Left ventricle myocardium inferior (tissue), 1 donor: ENCODE data around the gene TBC1D3B. TPM values are rescaled to one million over a fixed set of nuclear protein-coding genes. Genes with fewer than 3 reads are reported as not detected.

ENCODE experiments used
- DNase-seq: peaks from one replicate; pipeline ENCODE4 v3.0.0-alpha.2; 2020
- H3K27ac ChIP-seq: fragments of 200-600 bp; replicated peaks from 2 replicates; pipeline ENCODE4 v1.8.0; 2021
- H3K27me3 ChIP-seq: fragments of 200-600 bp; 2 replicates; pipeline ENCODE4 v1.8.0; 2021; ENCODE audit warnings: low read depth
- H3K36me3 ChIP-seq: fragments of 200-600 bp; 2 replicates; pipeline ENCODE4 v1.8.0; 2021
- H3K4me1 ChIP-seq: fragments of 200-600 bp; 2 replicates; pipeline ENCODE4 v1.8.0; 2021
- H3K4me3 ChIP-seq: fragments of 200-600 bp; 2 replicates; pipeline ENCODE4 v1.8.0; 2021; ENCODE audit warnings: mild to moderate bottlenecking, moderate library complexity
- H3K9me3 ChIP-seq: fragments of 200-600 bp; replicated peaks from 2 replicates; pipeline ENCODE4 v1.8.0; 2021
- CTCF ChIP-seq: fragments of 200-600 bp; IDR thresholded peaks from 2 replicates; pipeline ENCODE4 v1.8.0; 2021; ENCODE audit warnings: antibody characterized with exemption, mild to moderate bottlenecking, borderline replicate concordance
- intact Hi-C: fragments of 100-400 bp; cut with micrococcal nuclease; formaldehyde crosslinking; loops from one replicate; pipeline ENCODE4 v1.11.0; 2022
- total RNA-seq: library from RNA; stranded (reverse); fragmentation: NEBNext Ultra II Directional; extraction: Animal tissue kit (Norgen Biotek cat#: 25700); gene quantifications from one replicate; pipeline ENCODE4 v1.2.1, GENCODE V29; 2021
- donor health status: DM: no; HTN: yes; CAD: no; lungs with severe emphysema.

The TBC1D3B gene
- total RNA-seq, 1 donor from 2014 or later = 3.4 TPM

- no peak for DNase-seq
- Histone ChIP-seq H3K4me1 (no peaks in the 10 kb centered on the region), H3K36me3 (no peaks in the 10 kb centered on the region), H3K9me3 (no peaks in the 10 kb centered on the region), H3K4me3 (no peak overlapping the region), H3K27me3 (peaks cover 9% of the 10 kb centered on the region), H3K27ac (no peak overlapping the region)
- no peak for TF ChIP-seq CTCF
- intact Hi-C loops = no loop called here
Measured at GRCh38 chr17:36117505-36118382, 58.7 kb downstream of the TBC1D3B start.

Other genes starting within 250 kb of the TBC1D3B start
- not detected for gene RDM1, start 245.9 kb downstream of the TBC1D3B start, total RNA-seq
- gene LYZL6, start 232.9 kb downstream of the TBC1D3B start, total RNA-seq = not detected
- gene CCL16, start 195.1 kb downstream of the TBC1D3B start, total RNA-seq = not detected
- 8.8 TPM for gene CCL14, start 189.9 kb downstream of the TBC1D3B start, total RNA-seq
- not detected for gene CCL15, start 175.1 kb downstream of the TBC1D3B start, total RNA-seq
- gene CCL23, start 158.7 kb downstream of the TBC1D3B start, total RNA-seq = not detected
- 1.1 TPM for gene CCL18, start 112.4 kb downstream of the TBC1D3B start, total RNA-seq
- gene CCL3, start 86.5 kb downstream of the TBC1D3B start, total RNA-seq = not detected
- gene CCL4, start 72.8 kb downstream of the TBC1D3B start, total RNA-seq = 0.91 TPM
- not detected for gene CCL3L1, start 20.1 kb upstream of the TBC1D3B start, total RNA-seq
- not detected for gene CCL4L2, start 34.4 kb upstream of the TBC1D3B start, total RNA-seq
- not detected for gene TBC1D3I, start 87.9 kb upstream of the TBC1D3B start, total RNA-seq
- gene TBC1D3G, start 147.2 kb upstream of the TBC1D3B start, total RNA-seq = not detected
- gene TBC1D3H, start 211.8 kb upstream of the TBC1D3B start, total RNA-seq = not detected